Nephron progenitor cell (in vitro differentiated cells): Measurements from ENCODE around the gene BCORL1.

ENCODE experiments used
- DNase-seq: peaks from one replicate; pipeline ENCODE4 v3.0.0; 2021
- H3K27ac Mint-ChIP-seq: 2 replicates; pipeline ENCODE4 v1.8.0; 2021; ENCODE audit warnings: mild to moderate bottlenecking, moderate library complexity, mixed read lengths
- H3K27me3 Mint-ChIP-seq: 2 replicates; pipeline ENCODE4 v1.8.0; 2021; ENCODE audit warnings: mild to moderate bottlenecking, low read depth, mixed read lengths; ENCODE audit not compliant: poor library complexity
- H3K36me3 Mint-ChIP-seq: 2 replicates; pipeline ENCODE4 v1.8.0; 2021; ENCODE audit warnings: low read depth, mixed read lengths
- H3K4me1 Mint-ChIP-seq: 2 replicates; pipeline ENCODE4 v1.8.0; 2021; ENCODE audit warnings: mixed read lengths
- H3K4me3 Mint-ChIP-seq: 2 replicates; pipeline ENCODE4 v1.8.0; 2021; ENCODE audit warnings: mild to moderate bottlenecking, moderate library complexity, mixed read lengths
- H3K9me3 Mint-ChIP-seq: 2 replicates; pipeline ENCODE4 v1.8.0; 2021; ENCODE audit warnings: mild to moderate bottlenecking, moderate library complexity, mixed read lengths
- CTCF ChIP-seq: fragments of 200-600 bp; sonication (generic); IDR thresholded peaks from 2 replicates; pipeline ENCODE4 v1.5.0; 2021; ENCODE audit warnings: antibody characterized with exemption

Gene BCORL1

DNA sequence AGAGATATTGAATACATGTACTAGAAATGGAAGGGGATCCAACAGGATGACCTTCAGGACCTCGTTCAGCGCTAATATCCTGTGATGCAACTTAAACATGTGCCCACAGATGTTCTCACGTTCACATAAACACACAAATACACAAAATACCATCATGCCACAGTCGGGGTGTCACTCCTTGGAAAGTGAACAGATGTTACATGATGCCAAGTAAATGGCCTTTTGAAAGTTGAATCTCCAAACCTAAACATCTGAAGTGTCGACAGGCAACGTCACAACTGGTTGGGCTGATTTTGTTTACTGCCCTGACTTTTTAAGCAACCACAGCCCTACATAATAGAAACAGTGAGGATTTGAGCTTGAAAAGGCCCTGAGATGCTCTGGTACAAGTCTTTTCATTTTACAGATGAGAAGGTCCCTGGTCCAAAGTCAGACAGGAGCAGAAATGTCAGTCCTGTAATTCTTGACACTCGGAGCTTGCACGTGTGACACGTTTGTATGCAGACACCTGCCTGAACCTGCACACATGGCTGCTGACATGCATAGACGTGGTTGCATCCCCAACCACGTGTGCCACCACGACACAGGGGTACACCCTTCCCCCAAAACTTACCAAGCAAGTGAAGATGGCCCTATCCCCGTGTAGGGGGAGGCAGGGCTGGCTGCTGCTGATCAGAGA, 23.5 kb upstream of the BCORL1 start:
- no peak for TF ChIP-seq CTCF
- H3K36me3 Mint-ChIP-seq: no peaks in the 10 kb centered on the region
- peak overlapping the region; percentile 41 for H3K4me3 Mint-ChIP-seq
- DNase-seq: no peak
- H3K27ac Mint-ChIP-seq: no peak overlapping the region
- H3K4me1 Mint-ChIP-seq: peaks cover 69% of the 10 kb centered on the region
- peaks cover 27% of the 10 kb centered on the region for H3K27me3 Mint-ChIP-seq
- H3K9me3 Mint-ChIP-seq: peaks cover 46% of the 10 kb centered on the region

GRCh38 chrX:129959493-129959832, 23.0 kb upstream of the BCORL1 start:
- DNase-seq: peak; percentile 36
- Mint-ChIP-seq H3K9me3 (peaks cover 43% of the 10 kb centered on the region), H3K27ac (no peak overlapping the region), H3K4me1 (peaks cover 66% of the 10 kb centered on the region), H3K4me3 (peak overlapping the region; percentile 65), H3K27me3 (peaks cover 27% of the 10 kb centered on the region), H3K36me3 (no peaks in the 10 kb centered on the region)
- no peak for TF ChIP-seq CTCF

- Mint-ChIP-seq H3K9me3 (peaks cover 50% of the 10 kb centered on the region), H3K27me3 (peaks cover 27% of the 10 kb centered on the region), H3K4me3 (peak overlapping the region; percentile 64), H3K27ac (peak overlapping the region; percentile 61), H3K36me3 (no peaks in the 10 kb centered on the region), H3K4me1 (peaks cover 56% of the 10 kb centered on the region)
- TF ChIP-seq CTCF: no peak
- peak; percentile 75 for DNase-seq
Observed at GRCh38 chrX:129961180-129962083, 21.0 kb upstream of the BCORL1 start.

GRCh38 chrX:129963729-129964128, 18.7 kb upstream of the BCORL1 start:
- Mint-ChIP-seq H3K4me3 (no peak overlapping the region), H3K36me3 (no peaks in the 10 kb centered on the region), H3K27me3 (peaks cover 18% of the 10 kb centered on the region), H3K27ac (no peak overlapping the region), H3K4me1 (peaks cover 39% of the 10 kb centered on the region), H3K9me3 (peaks cover 52% of the 10 kb centered on the region)
- no peak for TF ChIP-seq CTCF
- DNase-seq: no peak

- H3K36me3 Mint-ChIP-seq: no peaks in the 10 kb centered on the region
- TF ChIP-seq CTCF: no peak
- no peak for DNase-seq
- no peak overlapping the region for H3K4me3 Mint-ChIP-seq
- H3K27ac Mint-ChIP-seq: no peak overlapping the region
- peaks cover 14% of the 10 kb centered on the region for H3K27me3 Mint-ChIP-seq
- peaks cover 25% of the 10 kb centered on the region for H3K4me1 Mint-ChIP-seq
- H3K9me3 Mint-ChIP-seq: peaks cover 54% of the 10 kb centered on the region
Observed at GRCh38 chrX:129965166-129965565, 17.3 kb upstream of the BCORL1 start.
